Erythroblast (primary cell): ENCODE data around the gene GGTLC1.
"Not testable (repeated sequence)": the region's sequence is repeated elsewhere in the genome, so short reads cannot be mapped to it uniquely, and the experiment has no call there.

Experiments
- DNase-seq, 2 experiments: peaks; one replicate each; lab custom pipeline; 2025; lab: John Stamatoyannopoulos, UW
- GATA1 ChIP-seq: IDR thresholded peaks from 2 replicates; pipeline ENCODE4 v1.6.1; 2011; ENCODE audit warnings: low read depth, mild to moderate bottlenecking, control low read depth, low read length, moderate library complexity
- POLR2A ChIP-seq: IDR thresholded peaks from 2 replicates; pipeline ENCODE4 v1.6.1; 2011; ENCODE audit warnings: mild to moderate bottlenecking, low read length

The GGTLC1 gene

DNA sequence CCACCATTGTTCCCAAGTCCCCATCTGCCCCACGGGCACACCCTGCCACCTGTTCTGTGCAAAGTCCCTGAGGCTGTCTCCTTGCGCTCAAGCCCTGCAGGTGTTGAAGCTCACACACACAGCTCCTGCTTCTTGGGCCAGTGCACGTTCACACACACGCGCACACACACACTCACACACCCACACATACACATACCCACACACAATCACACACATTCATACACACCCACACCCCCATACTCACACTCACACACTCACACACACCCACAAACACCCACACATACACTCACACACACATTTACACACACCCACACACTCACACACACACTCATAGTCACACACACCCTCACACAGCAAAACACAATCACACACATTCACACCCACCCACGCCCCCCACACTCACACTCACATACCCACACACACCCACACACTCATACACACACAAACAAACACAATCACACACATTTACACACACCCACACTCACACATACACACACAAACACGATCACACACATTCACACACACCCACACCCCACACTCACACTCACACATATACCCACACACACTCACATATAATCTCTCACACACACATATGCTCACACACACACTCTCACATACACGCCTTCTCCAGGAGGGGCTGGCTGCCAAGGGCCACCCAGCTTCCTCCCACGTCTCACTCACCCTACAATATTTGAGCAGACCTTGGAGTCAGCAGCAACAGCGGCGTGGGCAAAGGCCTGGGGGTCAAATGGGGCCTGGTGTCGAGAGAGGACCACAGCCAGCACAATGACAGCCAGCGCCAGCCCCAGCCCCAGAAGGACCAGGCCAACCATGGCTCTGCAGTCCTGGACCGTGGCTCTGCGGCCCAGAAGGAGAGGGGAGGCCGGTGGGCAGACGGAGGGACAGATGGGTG, 8.4 kb downstream of the GGTLC1 start:
- DNase-seq: not testable (repeated sequence)

DNA sequence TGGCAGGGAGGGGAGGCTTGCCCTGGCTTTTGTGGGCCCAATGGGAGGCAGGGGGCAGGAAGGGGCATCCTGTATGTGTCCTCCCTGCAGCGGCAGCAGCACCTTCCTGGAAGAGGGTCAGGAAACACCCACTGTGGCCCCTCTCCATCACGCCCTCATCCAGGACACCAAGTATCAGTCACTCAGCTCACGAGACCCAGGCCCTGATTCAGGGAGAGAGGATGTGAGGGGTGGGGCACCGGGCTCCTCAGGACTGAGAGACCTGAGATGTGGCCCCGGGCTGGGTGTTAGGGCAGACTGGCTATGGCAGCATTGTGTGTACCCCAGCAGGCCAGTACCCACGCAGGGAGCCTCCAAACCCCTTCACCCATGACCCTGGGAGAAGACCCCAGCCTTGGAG, 9.2 kb downstream of the GGTLC1 start:
- not testable (repeated sequence) for DNase-seq

DNA sequence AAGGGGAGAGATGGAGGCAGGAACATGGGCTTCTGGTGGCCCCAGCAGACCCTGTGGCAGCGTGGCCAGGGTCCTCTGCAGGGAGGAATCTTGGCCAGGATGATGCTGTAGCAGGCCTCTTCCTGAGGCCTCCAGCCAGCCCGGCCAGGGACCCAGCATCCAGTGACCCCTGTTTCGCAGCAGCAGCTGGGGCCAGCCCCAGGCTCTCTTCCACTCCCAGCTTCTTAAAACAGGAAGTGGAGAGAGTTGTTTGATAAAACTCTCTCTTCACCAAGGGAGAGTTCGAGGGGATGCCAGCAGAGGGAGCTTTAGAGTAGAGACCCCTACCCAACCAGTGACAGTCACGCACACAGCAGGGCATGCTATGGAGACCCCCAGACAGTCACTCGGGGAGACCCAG, 10.1 kb downstream of the GGTLC1 start:
- not testable (repeated sequence) for DNase-seq

DNA sequence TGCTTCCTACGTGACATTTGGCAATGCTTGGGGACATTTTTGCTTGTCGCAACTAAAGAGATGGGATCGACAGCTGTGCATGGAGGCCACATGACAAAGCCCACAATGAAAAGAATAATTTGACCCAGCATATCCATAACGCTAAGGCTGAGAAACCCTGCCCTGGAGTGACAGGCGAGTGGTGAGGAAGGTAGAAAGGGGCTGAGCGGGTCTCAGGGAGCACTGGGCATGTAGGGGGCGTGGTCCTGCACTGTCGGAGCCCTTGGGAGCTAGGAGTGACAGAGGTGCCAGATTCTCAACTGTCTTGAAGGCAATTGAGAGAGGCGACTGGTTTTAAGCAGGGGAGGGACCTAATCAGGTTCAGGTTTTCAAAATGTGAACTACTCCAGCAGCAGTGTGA, 13.6 kb downstream of the GGTLC1 start:
- DNase-seq: no peak
- TF ChIP-seq GATA1 (no peak), POLR2A (no peak)

DNA sequence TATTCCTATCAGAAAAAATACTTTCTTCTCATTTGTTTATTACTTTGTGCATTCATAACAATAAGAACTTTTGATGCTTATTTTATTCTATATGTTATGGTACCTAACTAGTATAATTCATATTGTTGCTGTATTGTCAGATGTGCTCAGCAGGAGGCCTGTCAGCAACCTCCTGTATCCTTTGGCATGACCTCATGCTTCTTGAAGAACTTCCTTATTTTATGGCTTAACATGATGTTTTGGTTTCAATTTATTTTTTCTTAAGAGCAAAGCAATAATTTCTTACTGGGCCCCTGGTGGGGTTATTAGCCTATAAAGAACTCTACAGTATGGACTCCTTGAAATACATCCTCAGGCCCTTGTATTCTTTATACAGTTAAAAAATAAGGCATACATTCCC, 17.3 kb downstream of the GGTLC1 start:
- TF ChIP-seq POLR2A (no peak), GATA1 (no peak)
- no peak for DNase-seq

DNA sequence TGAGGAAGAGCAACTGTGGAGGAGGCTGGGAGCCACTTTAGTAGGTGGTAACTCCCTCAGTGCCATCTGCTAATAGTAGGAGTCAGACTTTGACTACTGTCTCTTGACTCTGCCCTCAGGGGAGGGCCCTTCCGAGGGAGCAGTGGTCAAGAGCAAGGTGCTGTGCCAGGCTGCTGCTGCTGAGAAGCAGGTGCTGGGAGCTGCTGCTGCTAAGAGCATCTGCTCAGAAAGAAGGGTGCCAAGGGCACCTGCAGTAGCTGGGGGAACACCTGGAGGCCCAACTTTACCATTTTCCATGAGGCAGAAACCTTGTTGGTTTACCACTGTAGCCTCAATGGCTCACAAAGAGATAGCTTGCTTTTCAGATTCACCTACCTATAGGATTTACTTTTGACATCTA, 18.5 kb downstream of the GGTLC1 start:
- TF ChIP-seq POLR2A (no peak), GATA1 (no peak)
- no peak for DNase-seq

DNA sequence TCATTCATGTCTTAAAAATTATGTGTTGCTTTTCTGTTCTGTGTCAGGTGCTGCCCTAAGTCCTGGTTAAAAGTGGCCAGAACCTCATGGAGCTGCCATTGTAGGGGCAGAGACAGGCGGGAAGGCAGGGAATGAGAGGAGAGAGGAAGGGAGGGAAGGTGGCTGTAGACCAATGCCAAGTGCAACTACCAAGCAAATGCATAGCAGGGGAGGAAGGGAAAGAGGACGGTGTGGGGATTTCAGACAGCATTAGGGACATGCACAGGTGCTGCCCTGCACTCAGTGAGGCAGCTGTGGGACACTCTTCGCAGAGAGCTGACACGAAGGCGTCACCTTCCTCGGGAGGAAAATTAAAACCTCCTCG, 21.0 kb downstream of the GGTLC1 start:
- TF ChIP-seq GATA1 (no peak), POLR2A (no peak)
- no peak for DNase-seq

DNA sequence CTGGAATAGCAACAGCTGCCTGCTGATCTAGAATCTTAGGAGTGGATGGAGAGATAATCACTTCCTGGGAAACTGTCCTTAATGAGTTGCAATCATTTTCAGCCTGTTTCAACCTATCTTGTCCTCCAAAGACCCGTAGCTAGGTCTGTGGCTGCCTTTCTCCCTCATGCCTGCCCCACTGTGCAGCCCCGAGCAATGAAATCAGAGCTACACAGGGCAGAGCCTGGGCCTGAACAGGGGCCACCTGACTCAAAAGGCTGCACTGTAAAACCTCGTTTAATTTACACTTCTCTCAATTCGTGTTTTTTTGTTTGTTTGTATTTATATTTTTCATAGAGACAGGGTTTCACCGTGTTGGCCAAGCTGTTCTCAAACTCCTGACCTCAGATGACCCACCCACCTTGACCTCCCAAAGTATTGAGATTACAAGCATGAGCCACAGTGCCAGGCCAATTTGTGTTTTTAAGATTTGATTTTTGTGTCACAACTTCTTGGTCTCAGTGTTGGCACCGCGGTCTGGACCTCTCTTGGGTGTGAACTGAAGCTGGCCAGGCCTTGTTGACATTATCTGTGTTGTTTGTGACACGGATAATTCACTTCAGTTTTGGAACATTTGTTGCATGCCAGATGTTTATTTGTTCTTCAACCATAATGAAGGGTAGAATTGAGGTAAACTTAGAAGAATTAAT, 21.5 kb downstream of the GGTLC1 start:
- no peak for DNase-seq
- TF ChIP-seq POLR2A (no peak), GATA1 (no peak)

DNA sequence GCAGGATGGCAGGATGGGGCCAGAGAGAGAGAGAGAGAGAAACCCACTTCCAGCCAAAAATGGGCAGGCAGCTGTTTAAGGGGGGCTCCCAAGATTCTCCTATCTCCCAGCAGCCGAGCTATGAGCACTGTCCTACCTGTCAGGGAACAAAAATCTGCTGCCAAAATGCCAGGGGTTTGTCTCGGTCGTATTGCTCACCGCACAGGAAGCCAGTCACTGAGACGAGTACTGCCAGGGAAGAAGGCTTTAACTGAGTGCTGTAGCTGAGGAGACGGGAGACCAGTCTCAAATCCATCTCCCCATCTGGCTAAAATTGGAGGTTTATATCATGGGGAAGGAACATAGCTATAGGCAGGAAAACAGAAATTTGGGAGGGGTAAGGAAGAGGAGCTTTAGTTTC, 22.3 kb downstream of the GGTLC1 start:
- DNase-seq: no peak
- no peak for TF ChIP-seq GATA1

DNA sequence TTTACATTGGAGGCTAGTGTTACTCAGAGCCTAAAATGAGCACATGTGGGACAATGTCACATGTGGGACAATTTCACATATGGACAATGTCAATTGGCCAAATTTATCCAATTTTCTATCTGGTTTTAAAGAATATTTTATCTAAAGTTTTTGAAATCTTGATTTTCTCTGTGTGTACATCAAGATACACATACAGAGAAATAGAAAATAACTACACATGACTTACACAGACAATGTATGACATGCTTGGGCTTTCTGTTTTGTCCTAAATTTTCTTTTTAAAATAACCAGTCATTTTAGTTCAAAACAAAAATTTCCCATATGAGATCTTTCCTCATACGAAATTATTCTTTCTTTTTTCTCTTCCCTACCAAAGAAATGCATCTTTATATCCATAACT, 24.6 kb downstream of the GGTLC1 start:
- TF ChIP-seq POLR2A (no peak), GATA1 (no peak)
- DNase-seq: no peak

DNA sequence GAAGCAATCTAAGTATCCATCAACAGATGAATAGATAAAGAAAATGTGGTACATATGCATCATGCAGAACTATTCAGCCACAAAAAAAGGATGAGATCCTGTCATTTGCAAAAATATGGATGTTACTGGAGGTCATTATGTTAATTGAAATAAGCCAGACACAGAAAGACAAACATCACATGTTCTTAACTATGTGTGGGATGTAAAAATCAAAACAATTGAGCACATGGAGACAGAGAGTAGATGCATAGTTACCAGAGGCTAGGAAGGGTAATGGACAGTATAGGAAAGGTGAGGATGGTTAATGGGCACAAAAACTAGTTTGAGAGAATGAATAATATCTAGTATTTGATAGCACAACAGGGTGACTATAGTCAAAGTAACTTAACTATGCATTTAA, 26.3 kb downstream of the GGTLC1 start:
- no peak for DNase-seq
- TF ChIP-seq GATA1 (no peak), POLR2A (no peak)

DNA sequence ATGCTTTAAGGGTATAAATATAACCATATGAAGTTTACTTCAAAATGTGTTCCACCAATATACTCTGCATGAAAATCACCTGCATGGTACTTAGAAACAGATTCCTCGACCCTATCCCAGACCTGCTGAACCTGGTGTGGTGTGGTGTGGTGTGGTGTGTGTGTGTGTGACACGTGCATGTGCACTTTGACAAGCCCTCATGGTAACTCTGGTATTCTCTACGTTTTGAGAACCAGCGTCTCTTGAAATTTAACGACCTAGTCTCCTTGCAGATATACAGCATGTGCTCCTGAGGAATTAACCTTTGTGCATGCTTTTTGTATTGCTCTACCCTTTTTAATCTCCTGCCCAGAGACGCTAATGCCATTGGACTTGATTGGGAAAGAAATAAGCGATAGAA, 29.5 kb downstream of the GGTLC1 start:
- TF ChIP-seq POLR2A (no peak), GATA1 (no peak)
- no peak for DNase-seq

DNA sequence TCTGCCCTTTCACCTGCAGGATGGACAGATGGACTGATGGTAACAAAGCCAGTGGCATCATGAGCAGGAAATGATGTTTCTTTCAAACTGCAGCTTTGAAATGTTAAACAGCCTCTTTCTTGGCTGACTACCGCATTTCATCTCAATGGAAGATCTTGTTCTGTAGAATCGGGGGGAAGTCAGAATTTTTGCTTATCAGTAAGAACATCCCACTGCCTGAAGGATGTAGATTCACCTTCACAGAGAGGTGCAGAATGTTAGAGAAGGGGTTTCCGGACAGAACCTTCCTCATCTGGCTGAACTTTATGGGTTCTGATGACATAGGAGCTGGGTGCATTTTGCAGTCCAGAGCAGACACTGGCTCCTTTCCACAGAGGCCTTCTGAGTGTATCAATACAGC, 32.7 kb downstream of the GGTLC1 start:
- DNase-seq: no peak
- TF ChIP-seq GATA1 (no peak), POLR2A (no peak)

DNA sequence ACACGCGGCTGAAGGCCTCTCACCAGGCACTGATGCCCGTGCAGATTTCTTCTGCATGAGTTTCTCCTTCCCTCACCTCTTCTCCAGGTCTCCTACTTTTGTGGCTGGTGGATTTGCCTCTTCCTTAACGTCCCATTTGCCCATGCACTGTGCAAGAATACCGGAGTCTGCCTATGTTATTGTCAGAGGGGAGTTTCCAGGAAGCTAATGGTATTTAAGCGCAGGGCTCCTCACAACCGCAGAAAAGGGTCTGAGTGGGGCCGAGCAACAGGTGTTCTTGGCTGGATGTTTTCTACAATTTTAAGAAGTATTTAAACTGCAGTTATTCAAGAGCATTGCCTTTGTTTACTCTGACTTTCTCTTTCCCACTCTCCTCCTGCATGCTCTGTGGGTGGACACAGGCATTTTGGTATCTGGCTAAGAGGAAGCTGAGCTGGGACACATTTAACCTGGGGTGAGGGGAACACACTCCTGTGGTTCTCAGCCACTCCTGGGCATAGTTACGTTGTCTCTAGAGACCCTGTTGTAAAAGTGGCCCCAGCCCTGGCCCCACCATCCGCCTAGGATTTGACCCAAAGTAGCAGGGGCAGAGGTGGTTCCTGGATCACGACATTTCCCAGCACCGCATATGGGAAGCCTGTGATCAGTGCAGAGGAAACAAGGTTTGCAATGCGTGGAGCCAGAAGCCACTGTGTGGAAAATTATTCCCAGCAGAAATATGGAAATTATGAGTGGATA, 34.4 kb downstream of the GGTLC1 start:
- TF ChIP-seq GATA1 (no peak), POLR2A (no peak)
- no peak for DNase-seq
